Progenitor cell of endocrine pancreas (in vitro differentiated cells): ENCODE data around the gene ABHD17C. TPM values are rescaled to one million over a fixed set of nuclear protein-coding genes. Genes with fewer than 3 reads are reported as not detected.
A peak's percentile ranks its signal among the peaks of the same experiment; 100 is the strongest.

Source experiments
- DNase-seq: peaks from one replicate; pipeline ENCODE4 v3.0.0; 2021; ENCODE audit warnings: low spot score; ENCODE audit not compliant: unreplicated experiment
- H3K27ac Mint-ChIP-seq: 2 replicates; pipeline ENCODE4 v1.8.0; 2021; ENCODE audit warnings: mild to moderate bottlenecking, moderate library complexity, mixed read lengths
- H3K27me3 Mint-ChIP-seq: 2 replicates; pipeline ENCODE4 v1.8.0; 2021; ENCODE audit warnings: mixed read lengths
- H3K36me3 Mint-ChIP-seq: 2 replicates; pipeline ENCODE4 v1.8.0; 2022; ENCODE audit warnings: mixed read lengths; ENCODE audit not compliant: insufficient read depth
- H3K4me1 Mint-ChIP-seq: 2 replicates; pipeline ENCODE4 v1.8.0; 2021; ENCODE audit warnings: low read depth, mixed read lengths
- H3K4me3 Mint-ChIP-seq: 2 replicates; pipeline ENCODE4 v1.8.0; 2021; ENCODE audit warnings: low read depth, mild to moderate bottlenecking, moderate library complexity, mixed read lengths
- H3K9me3 Mint-ChIP-seq: 2 replicates; pipeline ENCODE4 v1.8.0; 2021; ENCODE audit warnings: low read depth, mixed read lengths
- CTCF ChIP-seq: fragments of 200-600 bp; sonication (generic); IDR thresholded peaks from one replicate; pipeline ENCODE4 v1.5.0; 2021; ENCODE audit warnings: antibody characterized with exemption, mild to moderate bottlenecking; ENCODE audit not compliant: unreplicated experiment
- total RNA-seq: library from RNA; stranded (reverse); gene quantifications from 2 replicates; pipeline ENCODE4 v1.2.1, GENCODE V29; 2021

The ABHD17C gene
- total RNA-seq, 1 donor from 2014 or later = 19.8 TPM

GRCh38 chr15:80774486-80774885 lies 79.4 kb downstream of the ABHD17C start:
- no peaks in the 10 kb centered on the region for H3K4me1 Mint-ChIP-seq
- DNase-seq = no peak
- no peak overlapping the region for H3K4me3 Mint-ChIP-seq
- H3K36me3 Mint-ChIP-seq = no peaks in the 10 kb centered on the region
- peaks cover 26% of the 10 kb centered on the region for H3K27me3 Mint-ChIP-seq
- no peak for TF ChIP-seq CTCF
- no peak overlapping the region for H3K27ac Mint-ChIP-seq
- H3K9me3 Mint-ChIP-seq = no peaks in the 10 kb centered on the region

- Mint-ChIP-seq H3K4me3 (no peak overlapping the region), H3K9me3 (no peaks in the 10 kb centered on the region)
- DNase-seq = no peak
These were observed 80.2 kb downstream of the ABHD17C start for GRCh38 chr15:80775338-80775737.

GRCh38 chr15:80776420-80777045 lies 81.4 kb downstream of the ABHD17C start:
- peak; percentile 46 for DNase-seq
- Mint-ChIP-seq H3K36me3 (no peaks in the 10 kb centered on the region), H3K27ac (no peak overlapping the region), H3K9me3 (no peaks in the 10 kb centered on the region), H3K4me3 (no peak overlapping the region), H3K4me1 (peaks cover 7% of the 10 kb centered on the region), H3K27me3 (peaks cover 46% of the 10 kb centered on the region)
- TF ChIP-seq CTCF = peak; percentile 87

More at GRCh38 chr15:80775338-80775737, 80.2 kb downstream of the ABHD17C start:
- no peak overlapping the region for H3K27ac Mint-ChIP-seq
- no peak for TF ChIP-seq CTCF
- H3K27me3 Mint-ChIP-seq = peaks cover 34% of the 10 kb centered on the region
- H3K4me1 Mint-ChIP-seq = peaks cover 7% of the 10 kb centered on the region
- H3K36me3 Mint-ChIP-seq = no peaks in the 10 kb centered on the region

- DNase-seq = no peak
- no peaks in the 10 kb centered on the region for H3K36me3 Mint-ChIP-seq
- no peak overlapping the region for H3K4me3 Mint-ChIP-seq
- TF ChIP-seq CTCF = no peak
- no peak overlapping the region for H3K27ac Mint-ChIP-seq
- H3K9me3 Mint-ChIP-seq = no peaks in the 10 kb centered on the region
- peaks cover 7% of the 10 kb centered on the region for H3K4me1 Mint-ChIP-seq
- H3K27me3 Mint-ChIP-seq = peaks cover 52% of the 10 kb centered on the region
These were observed 82.0 kb downstream of the ABHD17C start for GRCh38 chr15:80777137-80777536.

- no peaks in the 10 kb centered on the region for H3K9me3 Mint-ChIP-seq
- DNase-seq = no peak
- peaks cover 7% of the 10 kb centered on the region for H3K4me1 Mint-ChIP-seq
- H3K4me3 Mint-ChIP-seq = no peak overlapping the region
- H3K27me3 Mint-ChIP-seq = peaks cover 60% of the 10 kb centered on the region
- TF ChIP-seq CTCF = no peak
- no peak overlapping the region for H3K27ac Mint-ChIP-seq
- H3K36me3 Mint-ChIP-seq = no peaks in the 10 kb centered on the region
These were observed 82.9 kb downstream of the ABHD17C start for GRCh38 chr15:80777826-80778620.
